ENCODE data around the gene SIX3.
A peak's percentile ranks its signal among the peaks of the same experiment; 100 is the strongest.

SIX3 gene

DNA sequence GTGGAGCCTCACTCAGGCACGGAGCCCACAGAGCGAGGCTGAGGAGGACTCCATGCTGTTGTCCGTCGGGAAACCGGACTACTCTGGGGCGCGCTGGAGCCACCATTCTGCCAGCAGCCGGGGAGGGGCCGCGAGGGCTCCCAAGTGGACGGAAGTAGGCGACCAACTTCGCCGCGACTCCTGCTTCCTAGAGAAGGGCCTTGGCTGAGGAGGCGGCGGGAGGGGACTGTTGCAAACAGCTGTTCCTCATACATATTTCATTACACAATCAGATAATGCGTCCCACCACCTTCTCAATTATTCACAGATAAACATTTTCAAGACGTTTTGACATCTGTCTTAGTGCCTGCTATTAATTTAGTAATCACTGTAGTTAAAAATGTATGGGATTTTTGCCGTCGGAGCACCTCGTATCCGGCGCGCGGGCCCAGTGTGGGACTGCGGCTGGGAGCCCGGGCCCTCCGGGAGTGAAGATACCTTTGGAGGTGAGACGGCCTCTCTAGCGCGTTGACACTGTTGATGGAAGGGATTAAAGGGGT is 11.7 kb upstream of the SIX3 start:
- DNase-seq: peak; percentile 66
- in situ Hi-C loops (cut with MboI; ENCODE audit: low pct_unique_long_range_greater_than_20kb, low sequenced_read_pairs): no loop called here

GRCh38 chr2:44930274-44931197 is 11.0 kb upstream of the SIX3 start:
- in situ Hi-C loops (cut with MboI; ENCODE audit: low pct_unique_long_range_greater_than_20kb, low sequenced_read_pairs): no loop called here
- peak; percentile 86 for DNase-seq

DNA sequence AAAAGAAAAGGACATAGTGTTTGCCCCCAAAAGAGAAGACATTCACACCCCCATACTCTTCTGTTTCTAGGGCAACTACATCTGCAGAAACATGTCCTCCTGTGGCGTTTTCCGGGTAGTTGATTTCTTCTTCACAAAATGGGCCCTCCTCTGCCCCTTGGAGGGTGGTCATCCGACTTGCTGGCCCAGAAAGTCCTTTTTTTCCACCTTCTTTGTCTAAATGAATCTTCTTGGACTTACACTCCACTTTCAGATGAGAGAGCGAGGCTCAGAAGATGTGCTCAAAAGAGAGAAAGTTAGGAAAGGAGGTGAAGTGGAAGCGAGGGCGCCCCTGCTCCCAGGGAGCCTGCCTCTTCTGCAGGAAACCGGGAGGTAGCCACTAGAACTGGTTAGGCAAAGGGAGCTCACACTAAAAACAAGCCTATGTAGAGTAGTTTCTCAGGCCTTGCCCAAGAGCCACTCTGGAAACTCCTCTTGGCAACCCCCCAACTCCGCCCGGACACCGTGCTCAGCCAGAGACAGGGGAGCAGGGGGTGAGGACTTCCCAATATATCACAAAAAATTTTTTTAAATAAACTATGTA is 10.2 kb upstream of the SIX3 start:
- DNase-seq: no peak
- in situ Hi-C loops (cut with MboI; ENCODE audit: low pct_unique_long_range_greater_than_20kb, low sequenced_read_pairs): no loop called here

- peak; percentile 73 for DNase-seq
- in situ Hi-C loops (cut with MboI; ENCODE audit: low pct_unique_long_range_greater_than_20kb, low sequenced_read_pairs): no loop called here
Observed at GRCh38 chr2:44932079-44932478, 9.4 kb upstream of the SIX3 start.

DNA sequence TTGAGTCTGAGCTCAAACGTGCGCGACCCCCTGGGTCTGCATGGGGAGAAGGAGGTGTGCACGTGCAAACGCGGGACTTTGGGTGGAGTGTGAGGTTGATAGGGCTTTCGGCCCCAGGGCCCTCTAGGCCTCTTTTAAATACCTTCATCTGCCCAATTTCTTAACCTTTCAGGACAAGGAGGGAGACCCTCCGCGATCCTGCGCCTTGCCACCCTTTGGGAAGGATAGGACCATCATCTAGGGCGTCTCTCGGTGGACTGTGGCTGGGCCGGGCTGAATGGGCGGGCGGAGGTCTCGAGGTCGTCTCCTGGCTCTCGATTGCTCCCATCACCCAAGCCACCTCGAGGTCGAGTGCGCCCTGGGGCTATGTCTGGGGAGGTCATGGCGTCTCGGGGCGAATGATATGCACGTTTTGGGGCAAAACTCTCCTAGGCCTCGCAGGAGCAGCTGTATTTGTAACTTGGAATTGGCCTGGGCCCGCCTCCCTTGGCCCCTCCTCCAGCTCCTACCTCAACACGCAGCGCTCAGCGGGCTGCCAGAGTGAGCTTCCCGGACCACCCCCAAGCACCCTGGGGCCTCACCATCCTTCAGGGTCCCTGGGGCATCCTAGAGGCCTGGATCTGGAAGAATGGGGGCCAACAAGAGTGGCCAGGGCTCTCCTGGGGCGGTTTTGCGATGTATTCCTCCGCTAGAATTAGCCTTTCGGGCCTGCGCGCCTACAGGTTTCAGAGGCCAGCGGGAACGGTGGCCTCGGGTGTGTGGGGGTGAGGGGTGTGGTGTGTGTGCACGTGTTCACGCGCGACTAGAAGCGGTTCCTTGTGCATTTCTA is 8.7 kb upstream of the SIX3 start:
- in situ Hi-C loops (cut with MboI; ENCODE audit: low pct_unique_long_range_greater_than_20kb, low sequenced_read_pairs): no loop called here
- DNase-seq: no peak

DNA sequence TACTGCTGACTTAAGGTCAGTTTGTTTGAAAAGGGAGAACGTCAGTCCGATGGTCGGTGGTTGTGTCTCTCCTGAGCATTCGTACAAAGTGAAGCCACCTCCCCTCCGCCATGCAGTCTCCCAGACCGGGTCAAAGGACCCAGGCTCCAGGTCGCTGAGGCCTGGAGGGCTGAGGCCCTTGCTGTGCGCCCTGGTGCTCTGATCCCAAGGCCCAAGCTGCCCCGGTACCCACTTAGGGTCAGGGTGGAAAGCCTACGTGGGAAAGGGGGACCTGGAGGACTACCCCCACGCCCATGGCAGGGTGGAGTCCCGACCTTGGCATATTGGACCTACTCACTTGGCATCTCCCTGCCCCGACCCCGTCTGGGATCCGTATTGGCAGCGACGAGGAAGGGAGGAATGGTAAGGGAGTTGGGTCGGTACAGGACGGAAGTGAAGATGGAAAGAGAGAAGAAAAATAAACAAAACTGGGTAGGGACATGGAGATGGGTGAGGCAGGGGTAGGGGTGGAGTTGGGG is 8.0 kb upstream of the SIX3 start:
- no peak for DNase-seq
- in situ Hi-C loops (cut with MboI; ENCODE audit: low pct_unique_long_range_greater_than_20kb, low sequenced_read_pairs): no loop called here

GRCh38 chr2:44934038-44934982 is 7.2 kb upstream of the SIX3 start:
- in situ Hi-C loops (cut with MboI; ENCODE audit: low pct_unique_long_range_greater_than_20kb, low sequenced_read_pairs): no loop called here
- peak; percentile 74 for DNase-seq

DNA sequence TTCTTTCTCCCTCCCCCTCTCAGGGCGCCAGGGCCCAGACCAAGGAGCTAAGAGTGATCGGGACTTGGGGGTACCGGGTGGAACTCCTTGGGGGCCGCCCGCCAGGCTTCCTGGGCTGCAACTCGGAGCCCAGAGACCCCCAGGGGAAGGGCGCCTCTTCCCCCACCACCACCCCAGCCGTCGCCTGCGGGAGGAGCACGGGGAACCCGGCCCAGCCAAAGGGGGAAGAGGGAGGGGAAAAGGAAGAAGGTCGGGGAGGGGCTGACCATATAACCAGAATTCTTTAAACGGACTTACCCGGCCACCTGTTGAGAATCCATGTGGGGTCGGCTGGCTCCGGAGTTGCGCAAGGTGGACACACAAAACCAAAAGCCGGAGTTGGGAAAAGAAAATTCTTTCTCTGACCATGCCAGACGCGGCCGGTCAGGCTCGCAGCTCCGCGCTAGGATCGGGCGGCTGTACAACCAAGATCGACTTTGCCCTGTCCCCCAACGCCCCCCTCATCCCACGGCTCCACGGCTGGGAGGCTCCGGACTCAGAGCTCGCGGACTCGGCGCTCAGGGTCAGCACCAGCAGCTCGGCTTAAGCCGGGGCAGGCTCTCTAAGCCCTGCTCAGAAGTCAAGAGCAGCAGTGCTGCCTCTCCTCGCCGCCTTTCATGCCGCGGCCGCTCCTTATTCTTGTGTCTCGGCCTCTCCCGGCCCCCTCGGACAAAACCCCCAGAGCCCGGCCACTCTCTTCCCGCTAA is 6.3 kb upstream of the SIX3 start:
- peak; percentile 84 for DNase-seq
- in situ Hi-C loops (cut with MboI; ENCODE audit: low pct_unique_long_range_greater_than_20kb, low sequenced_read_pairs): no loop called here

- DNase-seq: peak; percentile 37
- in situ Hi-C loops (cut with MboI; ENCODE audit: low pct_unique_long_range_greater_than_20kb, low sequenced_read_pairs): no loop called here
Observed at GRCh38 chr2:44935729-44936098, 5.8 kb upstream of the SIX3 start.

DNA sequence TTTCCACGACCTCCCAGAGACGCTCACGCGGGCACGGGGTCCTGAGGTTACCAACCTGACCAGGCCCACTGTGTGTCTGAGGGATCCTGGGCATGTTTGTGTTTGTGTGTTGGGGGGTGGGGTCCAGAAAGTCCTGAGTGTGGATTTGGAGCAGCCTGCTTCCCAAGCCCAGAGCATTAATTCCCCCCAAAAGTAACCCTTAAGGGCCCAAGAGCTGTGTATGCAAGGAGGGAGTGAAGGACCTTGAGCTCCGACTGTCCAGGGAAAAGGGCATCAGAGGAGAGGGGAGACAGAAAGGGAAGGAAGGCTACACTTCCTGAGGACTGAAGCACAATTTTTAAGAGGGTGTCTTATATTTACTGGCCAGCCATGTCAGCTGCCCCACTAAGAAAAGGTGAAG is 5.2 kb upstream of the SIX3 start:
- in situ Hi-C loops (cut with MboI; ENCODE audit: low pct_unique_long_range_greater_than_20kb, low sequenced_read_pairs): no loop called here
- no peak for DNase-seq

DNA sequence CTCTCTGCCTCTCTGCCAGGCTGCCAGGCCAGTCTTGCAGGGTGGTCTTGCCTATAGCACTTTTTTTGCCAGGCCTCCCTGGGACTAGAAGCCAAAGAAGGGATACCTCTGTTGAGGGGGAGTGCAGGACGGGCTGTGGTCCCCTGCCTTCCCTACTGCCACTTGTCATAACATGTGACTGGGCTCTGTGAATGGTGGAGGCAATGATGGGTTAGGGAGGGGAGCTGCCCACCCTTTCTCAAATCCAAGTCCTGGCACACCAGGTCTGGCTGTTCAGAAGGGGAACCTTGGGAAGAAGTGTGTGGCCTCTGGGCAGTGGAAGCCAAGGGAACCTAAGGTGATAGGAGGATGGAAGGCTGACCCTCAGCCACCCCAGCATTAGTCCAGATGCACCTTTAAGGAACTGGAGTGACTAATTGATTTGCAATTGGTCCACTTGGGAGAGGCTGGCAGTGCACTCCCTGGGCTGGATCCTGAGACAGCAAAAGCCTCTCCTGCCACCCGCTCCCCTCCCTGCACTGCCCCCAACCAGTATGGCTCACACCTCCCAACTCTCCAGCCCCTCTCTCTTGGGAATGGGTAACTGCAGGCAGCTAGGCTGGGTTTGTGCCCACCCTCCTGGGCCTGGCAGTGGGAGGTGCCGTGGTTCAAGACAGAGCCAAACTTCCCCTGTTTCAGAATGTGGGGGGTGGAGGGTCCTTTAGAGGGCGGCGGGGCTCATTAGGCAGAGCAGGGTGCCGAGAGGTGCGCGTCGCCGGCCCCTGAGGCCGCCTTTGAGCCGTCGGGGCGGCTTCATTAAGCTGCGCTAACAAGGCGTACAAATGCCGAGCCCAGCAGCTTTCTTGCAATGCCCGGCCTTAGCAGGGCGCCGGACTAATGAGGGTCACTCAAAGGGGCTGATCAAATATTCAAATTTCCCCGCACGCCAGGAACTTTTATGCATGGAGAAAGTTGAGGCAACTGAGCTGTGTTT is 4.5 kb upstream of the SIX3 start:
- peak; percentile 41 for DNase-seq
- in situ Hi-C loops (cut with MboI; ENCODE audit: low pct_unique_long_range_greater_than_20kb, low sequenced_read_pairs): no loop called here

GRCh38 chr2:44937688-44938240 is 3.7 kb upstream of the SIX3 start:
- in situ Hi-C loops (cut with MboI; ENCODE audit: low pct_unique_long_range_greater_than_20kb, low sequenced_read_pairs): no loop called here
- peak; percentile 75 for DNase-seq

GRCh38 chr2:44938287-44939105 is 3.0 kb upstream of the SIX3 start:
- in situ Hi-C loops (cut with MboI; ENCODE audit: low pct_unique_long_range_greater_than_20kb, low sequenced_read_pairs): no loop called here
- peak; percentile 43 for DNase-seq

DNA sequence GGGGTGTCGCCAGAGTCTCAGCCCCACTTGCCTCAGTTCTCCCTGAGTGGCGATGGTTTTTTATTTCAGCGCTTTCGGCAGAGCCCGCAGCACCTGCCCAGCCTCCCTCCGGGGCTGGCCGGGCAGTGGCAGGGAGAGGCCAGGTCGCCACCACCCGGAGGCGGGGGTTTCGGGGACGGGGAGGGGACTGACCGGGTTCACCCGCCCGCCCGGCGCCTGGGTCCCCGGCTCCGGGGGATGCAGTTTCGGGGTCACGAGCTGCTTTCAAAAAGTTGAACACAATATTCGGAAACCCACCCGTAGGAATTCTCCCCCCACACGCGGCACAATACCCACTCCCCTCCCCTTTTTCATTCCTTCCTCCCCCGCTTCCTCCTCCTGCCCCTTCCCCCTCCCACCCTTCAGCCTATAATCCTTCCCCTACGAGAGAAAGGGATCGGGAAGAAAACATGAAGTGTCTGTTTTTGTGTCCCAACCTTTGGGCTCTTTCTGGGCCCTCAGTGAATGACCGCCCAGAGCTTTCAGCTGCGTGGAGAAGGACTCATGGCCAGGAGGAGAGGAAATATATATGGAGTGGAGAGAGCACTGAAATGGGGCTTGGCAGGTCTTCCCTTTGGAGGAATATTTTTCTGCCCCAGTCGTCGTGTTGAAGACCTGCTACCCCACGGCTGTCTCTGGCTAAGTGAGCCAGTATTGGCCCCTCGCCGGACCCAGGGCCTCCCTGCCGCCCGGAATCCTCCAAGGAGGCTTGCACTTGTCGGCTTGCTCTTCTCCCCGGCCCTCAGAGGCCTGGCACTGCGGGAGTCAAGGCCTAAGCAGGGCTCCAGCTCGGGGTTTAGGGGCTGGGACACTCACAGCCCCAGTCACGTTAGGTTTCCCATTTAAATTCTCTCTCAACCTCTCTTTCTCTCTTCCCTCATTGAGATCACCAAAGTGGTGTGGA is 2.1 kb upstream of the SIX3 start:
- peak; percentile 49 for DNase-seq
- in situ Hi-C loops (cut with MboI; ENCODE audit: low pct_unique_long_range_greater_than_20kb, low sequenced_read_pairs): no loop called here

DNA sequence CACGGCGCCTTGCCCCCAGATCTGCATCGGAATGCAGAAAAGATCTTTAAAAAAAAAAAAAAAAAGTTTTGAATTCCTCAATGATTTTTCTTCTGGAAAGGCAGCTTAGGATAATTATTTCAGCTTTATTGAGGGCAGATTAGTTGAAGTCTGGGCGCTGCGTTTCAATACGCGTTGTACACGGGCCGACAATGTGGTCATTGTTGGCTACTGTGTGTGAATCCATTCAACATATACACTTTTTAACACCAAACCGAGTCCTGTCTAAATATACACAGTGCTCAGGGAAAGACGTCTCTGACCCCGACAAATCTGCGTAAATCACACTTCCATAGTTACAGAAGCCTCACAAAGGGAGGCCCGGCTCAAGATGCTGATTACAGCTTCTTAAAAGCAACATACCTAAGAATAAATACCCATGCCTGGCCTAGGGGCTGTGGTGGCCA is 1.4 kb upstream of the SIX3 start:
- no peak for DNase-seq
- in situ Hi-C loops (cut with MboI; ENCODE audit: low pct_unique_long_range_greater_than_20kb, low sequenced_read_pairs): no loop called here
